Activated CD8-positive, alpha-beta T cell treated with anti-CD3 and anti-CD28 coated beads for 36 hours (primary cell): ENCODE data around the gene GRK5. TPM values are rescaled to one million over a fixed set of nuclear protein-coding genes. Genes with fewer than 3 reads are reported as not detected.

Source experiments
- ATAC-seq: fragments of 200-7000 bp; cut with Tn5 transposase; one replicate; pipeline ENCODE4 v1.10.0; 2021; ENCODE audit warnings: mild to moderate bottlenecking, moderate library complexity
- CTCF ChIA-PET: fragments of 350-600 bp; sonication (Branson Sonifier 250); formaldehyde crosslinking; loops from one replicate; lab custom pipeline; 2021; ENCODE audit warnings: antibody characterized with exemption; lab: Charles Lee
- POLR2A ChIA-PET: fragments of 350-600 bp; sonication (Branson Sonifier 250); formaldehyde crosslinking; loops from one replicate; lab custom pipeline; 2021; ENCODE audit warnings: antibody characterized with exemption; lab: Charles Lee
- DNase-seq: peaks from one replicate; pipeline ENCODE4 v3.0.0-alpha.2; 2020
- H3K27ac Mint-ChIP-seq: one replicate; pipeline ENCODE4 v1.8.0; 2021; ENCODE audit warnings: mild to moderate bottlenecking, mixed read lengths
- H3K27me3 Mint-ChIP-seq: one replicate; pipeline ENCODE4 v1.8.0; 2021; ENCODE audit warnings: mixed read lengths
- H3K36me3 Mint-ChIP-seq: one replicate; pipeline ENCODE4 v1.8.0; 2021; ENCODE audit warnings: low read depth, mixed read lengths
- H3K4me1 Mint-ChIP-seq: one replicate; pipeline ENCODE4 v1.8.0; 2021; ENCODE audit warnings: low read depth, mixed read lengths
- H3K4me3 Mint-ChIP-seq: one replicate; pipeline ENCODE4 v1.8.0; 2021; ENCODE audit warnings: mild to moderate bottlenecking, moderate library complexity, mixed read lengths
- H3K9me3 Mint-ChIP-seq: one replicate; pipeline ENCODE4 v1.8.0; 2021; ENCODE audit warnings: mixed read lengths
- CTCF ChIP-seq: fragments of 200-600 bp; IDR thresholded peaks from one replicate; pipeline ENCODE4 v1.8.0; 2022; ENCODE audit warnings: antibody characterized with exemption, mild to moderate bottlenecking
- intact Hi-C: fragments of 100-400 bp; cut with micrococcal nuclease; formaldehyde crosslinking; loops from one replicate; pipeline ENCODE4 v1.10.0; 2022
- total RNA-seq, 2 experiments: library from RNA; stranded (reverse); gene quantifications; one replicate each; pipeline ENCODE4 v1.2.3, GENCODE V29; 2021

The GRK5 gene
- total RNA-seq, 2 experiments from 2014 or later, result 14.8 to 15.6 TPM

GRCh38 chr10:119441921-119442757, 234.8 kb downstream of the GRK5 start:
- H3K36me3 Mint-ChIP-seq, result no peaks in the 10 kb centered on the region
- ChIA-PET CTCF (interaction anchor here (1.3 kb wide), 1 partner anchor 236 kb away, joined by 5 read pairs; no protein-coding TSS in a partner anchor), POLR2A (no interaction called here)
- DNase-seq (no peak), ATAC-seq (no peak)
- H3K4me3 Mint-ChIP-seq, result no peak overlapping the region
- TF ChIP-seq CTCF, result no peak
- peaks cover 11% of the 10 kb centered on the region for H3K4me1 Mint-ChIP-seq
- no peaks in the 10 kb centered on the region for H3K9me3 Mint-ChIP-seq
- intact Hi-C loops, result no loop called here
- no peak overlapping the region for H3K27ac Mint-ChIP-seq
- no peaks in the 10 kb centered on the region for H3K27me3 Mint-ChIP-seq

- intact Hi-C loops, result no loop called here
- H3K36me3 Mint-ChIP-seq, result no peaks in the 10 kb centered on the region
- TF ChIP-seq CTCF, result no peak
- ChIA-PET POLR2A (no interaction called here), CTCF (interaction anchor here (1.1 to 4.2 kb wide), 4 partner anchors 47 to 243 kb away, joined by 3 to 61 read pairs (median 5); partner anchors contain the start of gene GRK5)
- H3K9me3 Mint-ChIP-seq, result no peaks in the 10 kb centered on the region
- H3K27me3 Mint-ChIP-seq, result no peaks in the 10 kb centered on the region
- ATAC-seq (no peak), DNase-seq (no peak)
- H3K4me3 Mint-ChIP-seq, result no peak overlapping the region
- H3K27ac Mint-ChIP-seq, result no peak overlapping the region
- H3K4me1 Mint-ChIP-seq, result peaks cover 11% of the 10 kb centered on the region
Observed at GRCh38 chr10:119442758-119443060, 235.3 kb downstream of the GRK5 start.

- no peak for DNase-seq
- Mint-ChIP-seq H3K4me3 (no peak overlapping the region), H3K27ac (no peak overlapping the region), H3K9me3 (no peaks in the 10 kb centered on the region), H3K36me3 (no peaks in the 10 kb centered on the region), H3K4me1 (peaks cover 11% of the 10 kb centered on the region), H3K27me3 (no peaks in the 10 kb centered on the region)
- no peak for TF ChIP-seq CTCF
- POLR2A ChIA-PET, result no interaction called here
- CTCF ChIA-PET, result interaction anchor here (0.9 to 4.2 kb wide), 7 partner anchors 15 to 244 kb away, joined by 3 to 61 read pairs (median 5); partner anchors contain the start of gene GRK5
- intact Hi-C loops, result no loop called here
- ATAC-seq, result no peak
Observed at GRCh38 chr10:119443441-119443840, 236.1 kb downstream of the GRK5 start.

DNA sequence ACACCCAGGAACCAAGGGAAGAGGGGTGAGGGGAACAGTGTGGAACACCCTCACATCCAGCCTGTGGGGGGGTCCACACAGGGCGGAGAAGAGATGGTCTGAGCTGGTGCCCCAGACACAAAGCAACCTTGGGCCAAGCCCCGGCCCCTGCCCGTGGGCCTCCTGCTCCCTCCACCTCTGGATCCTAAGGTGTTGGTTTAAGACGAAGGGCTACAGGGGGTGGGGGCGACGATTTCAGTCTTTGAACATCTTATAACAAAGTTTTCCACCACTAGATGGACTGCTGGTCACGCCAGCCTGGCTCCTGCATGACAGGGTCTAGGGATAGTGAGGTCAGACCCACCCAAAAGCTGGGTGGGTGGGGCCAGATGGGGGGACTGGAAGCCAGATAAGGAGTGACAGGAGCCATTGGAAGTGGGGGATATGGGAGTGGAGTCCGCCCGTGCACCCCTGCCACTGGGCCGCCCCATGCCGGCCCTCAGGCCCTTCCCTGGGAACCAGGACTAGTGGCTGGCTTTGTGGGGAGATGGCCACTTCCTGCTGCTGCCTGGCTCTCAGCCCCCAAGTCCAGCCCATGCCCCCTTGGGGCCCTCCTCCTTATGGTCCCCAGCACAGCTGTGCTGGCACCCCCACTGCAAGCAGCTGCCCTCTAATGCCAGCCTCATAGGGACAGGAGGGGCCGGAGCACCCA, 236.7 kb downstream of the GRK5 start:
- Mint-ChIP-seq H3K27me3 (no peaks in the 10 kb centered on the region), H3K4me1 (peaks cover 11% of the 10 kb centered on the region), H3K27ac (no peak overlapping the region), H3K36me3 (no peaks in the 10 kb centered on the region), H3K9me3 (no peaks in the 10 kb centered on the region), H3K4me3 (no peak overlapping the region)
- DNase-seq, result no peak
- CTCF ChIA-PET, result interaction anchor here (0.9 to 4.2 kb wide), 20 partner anchors 8 to 334 kb away, joined by 3 to 61 read pairs (median 5); partner anchors contain the start of gene GRK5
- intact Hi-C loops, result no loop called here
- POLR2A ChIA-PET, result interaction anchor here (1.3 kb wide), 1 partner anchor 243 kb away, joined by 3 read pairs; no protein-coding TSS in a partner anchor
- no peak for ATAC-seq
- no peak for TF ChIP-seq CTCF
